ENCODE measurements around the gene TMEM175.

TMEM175 gene

DNA sequence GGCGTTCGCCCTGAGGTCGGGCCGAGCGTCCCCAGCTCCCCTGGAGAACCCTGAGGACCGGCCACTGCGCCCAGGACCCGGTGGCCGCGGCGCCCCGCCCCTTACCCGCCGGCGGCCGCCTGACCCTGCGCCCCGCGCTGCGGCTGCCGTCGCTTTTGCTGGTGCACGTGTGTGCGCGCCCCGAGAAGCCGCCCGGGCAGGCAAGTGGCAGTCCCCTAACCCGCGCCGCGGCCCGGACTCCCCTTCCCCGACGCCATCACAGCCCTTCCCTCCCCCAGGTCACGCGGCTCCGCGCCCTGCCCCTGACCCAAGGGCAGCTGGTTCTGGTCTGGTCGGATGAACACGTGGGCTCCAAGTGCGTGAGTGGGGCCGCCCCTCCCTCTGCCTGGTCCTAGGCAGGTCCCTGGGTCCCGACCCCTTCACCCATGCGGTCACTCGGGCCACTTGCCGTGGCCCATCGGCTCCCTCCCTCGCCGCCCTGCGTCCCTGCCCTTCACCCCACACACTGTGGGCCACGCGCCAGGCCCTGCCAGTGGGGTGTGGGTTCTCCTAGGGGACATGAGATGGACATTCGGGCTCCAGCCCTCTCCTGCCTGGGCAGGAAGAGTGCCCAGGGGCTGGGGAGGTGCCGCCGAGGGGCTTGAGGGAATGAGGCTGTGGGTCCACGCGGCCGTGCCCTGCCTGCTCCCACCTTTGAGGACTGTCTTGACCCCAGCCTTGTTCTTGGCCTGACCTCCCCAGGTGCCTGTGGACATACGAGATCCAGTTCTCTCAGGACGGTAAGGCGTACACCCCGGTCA, 71.2 kb downstream of the TMEM175 start:
- DNase-seq (ENCODE audit: low read depth): no peak

DNA sequence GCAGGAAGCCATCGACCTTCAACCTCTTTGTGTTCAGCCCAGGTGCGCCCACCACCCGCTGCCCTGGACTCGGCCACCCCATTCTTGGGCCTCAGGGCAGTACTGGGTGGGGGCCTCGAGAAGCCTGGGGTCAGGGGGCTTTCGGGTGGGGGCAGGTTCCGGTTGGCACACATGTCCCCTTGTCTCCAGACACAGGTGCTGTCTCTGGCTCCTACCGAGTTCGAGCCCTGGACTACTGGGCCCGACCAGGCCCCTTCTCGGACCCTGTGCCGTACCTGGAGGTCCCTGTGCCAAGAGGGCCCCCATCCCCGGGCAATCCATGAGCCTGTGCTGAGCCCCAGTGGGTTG, 71.8 kb downstream of the TMEM175 start:
- DNase-seq (ENCODE audit: low read depth): no peak

DNA sequence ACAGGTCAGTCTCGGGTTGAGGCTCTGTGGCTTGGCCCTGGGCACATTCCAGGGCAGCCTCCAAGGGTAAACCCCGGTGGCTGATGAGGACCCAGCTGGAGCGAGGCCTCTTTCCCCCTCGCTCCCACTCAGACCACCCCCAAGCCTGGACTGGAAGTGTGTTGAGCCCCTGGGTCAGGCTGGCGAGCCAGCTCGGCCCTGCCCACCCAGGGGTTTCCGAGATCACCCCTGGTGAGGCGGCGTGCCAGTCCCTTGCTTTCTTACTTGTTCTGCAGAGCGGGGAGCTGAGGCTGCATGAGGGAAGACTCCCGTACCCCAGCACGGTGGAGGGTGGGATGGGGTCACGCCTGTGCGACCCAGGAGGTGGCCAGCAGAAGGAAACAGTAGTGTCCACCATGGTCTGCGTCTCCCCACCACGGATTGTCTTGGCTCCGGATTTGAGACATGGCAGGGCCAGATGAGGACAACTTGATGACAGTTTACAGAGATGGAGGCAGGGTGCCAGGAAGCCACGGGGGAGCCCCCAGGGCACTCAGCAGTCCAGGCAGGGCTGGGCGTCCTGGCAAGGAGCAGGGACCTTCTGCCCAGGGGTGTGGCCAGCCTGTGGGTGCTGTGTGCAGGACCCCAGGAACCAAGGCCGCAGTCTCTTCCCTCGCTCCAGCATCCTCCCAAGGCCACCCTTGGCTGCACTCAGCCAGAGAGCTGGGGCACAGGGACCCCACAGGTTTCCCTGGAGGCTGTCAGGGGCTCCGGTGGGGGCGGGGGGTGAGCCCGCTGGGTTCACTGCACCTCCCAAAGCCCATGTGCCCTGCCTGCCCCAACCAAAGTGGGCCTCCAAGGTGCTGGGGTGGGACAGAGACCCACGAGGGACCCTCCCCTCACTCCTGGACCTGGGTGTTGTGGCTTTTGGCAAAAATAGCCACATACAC, 72.6 kb downstream of the TMEM175 start:
- DNase-seq (ENCODE audit: low read depth): no peak

DNA sequence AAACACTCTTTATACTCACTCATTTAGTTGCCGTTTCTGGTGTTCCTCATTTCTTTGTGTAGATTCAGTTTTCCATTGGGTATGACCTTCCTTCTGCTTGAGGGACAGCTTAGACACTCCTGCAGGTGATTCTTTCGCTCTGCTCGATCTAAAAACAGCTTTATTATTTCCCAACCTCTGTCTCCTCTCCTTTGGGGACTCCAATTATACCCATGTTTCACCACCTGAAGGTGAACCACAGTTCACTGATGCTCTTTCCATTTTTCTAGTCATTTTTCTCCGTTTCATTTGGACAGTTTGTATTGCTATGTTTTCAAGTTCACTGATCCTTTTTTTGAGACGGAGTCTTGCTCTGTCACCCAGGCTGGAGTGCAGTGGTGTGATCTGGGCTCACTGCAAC, 74.6 kb downstream of the TMEM175 start:
- DNase-seq (ENCODE audit: low read depth): no peak
